COLO668 (cell line): ENCODE measurements around the gene SNX24.

Experiments used
- DNase-seq: peaks from one replicate; lab custom pipeline; 2025; ENCODE audit not compliant: unreplicated experiment; lab: John Stamatoyannopoulos, UW

Gene SNX24

GRCh38 chr5:122915717-122916461 lies 70.5 kb downstream of the SNX24 start:
- no peak for DNase-seq

- DNase-seq: no peak
These were observed 71.1 kb downstream of the SNX24 start for GRCh38 chr5:122916490-122916889.

- no peak for DNase-seq
These were observed 74.6 kb downstream of the SNX24 start for GRCh38 chr5:122919969-122920368.

GRCh38 chr5:122921826-122922225 lies 76.4 kb downstream of the SNX24 start:
- DNase-seq: no peak

- DNase-seq: no peak
These were observed 78.8 kb downstream of the SNX24 start for GRCh38 chr5:122924203-122924602.

- no peak for DNase-seq
These were observed 79.4 kb downstream of the SNX24 start for GRCh38 chr5:122924719-122925395.

GRCh38 chr5:122929001-122929400 lies 83.6 kb downstream of the SNX24 start:
- DNase-seq: no peak

GRCh38 chr5:122929980-122930379 lies 84.6 kb downstream of the SNX24 start:
- no peak for DNase-seq

- DNase-seq: no peak
These were observed 88.5 kb downstream of the SNX24 start for GRCh38 chr5:122933956-122934355.

- no peak for DNase-seq
These were observed 90.7 kb downstream of the SNX24 start for GRCh38 chr5:122936088-122936487.

- DNase-seq: no peak
These were observed 92.5 kb downstream of the SNX24 start for GRCh38 chr5:122937914-122938313.

GRCh38 chr5:122940890-122941289 lies 95.5 kb downstream of the SNX24 start:
- DNase-seq: no peak

- no peak for DNase-seq
These were observed 96.3 kb downstream of the SNX24 start for GRCh38 chr5:122941737-122942136.

GRCh38 chr5:122942164-122942914 lies 96.9 kb downstream of the SNX24 start:
- DNase-seq: peak; percentile 27

- no peak for DNase-seq
These were observed 97.8 kb downstream of the SNX24 start for GRCh38 chr5:122943050-122943698.

- no peak for DNase-seq
These were observed 98.6 kb downstream of the SNX24 start for GRCh38 chr5:122944051-122944450.

GRCh38 chr5:122947372-122947771 lies 102.0 kb downstream of the SNX24 start:
- no peak for DNase-seq

- no peak for DNase-seq
These were observed 102.4 kb downstream of the SNX24 start for GRCh38 chr5:122947772-122948171.

- no peak for DNase-seq
These were observed 102.9 kb downstream of the SNX24 start for GRCh38 chr5:122948319-122948718.

- no peak for DNase-seq
These were observed 106.2 kb downstream of the SNX24 start for GRCh38 chr5:122951658-122952057.

GRCh38 chr5:122954719-122955118 lies 109.3 kb downstream of the SNX24 start:
- no peak for DNase-seq
